ENCODE data around the gene APOD.

DNA sequence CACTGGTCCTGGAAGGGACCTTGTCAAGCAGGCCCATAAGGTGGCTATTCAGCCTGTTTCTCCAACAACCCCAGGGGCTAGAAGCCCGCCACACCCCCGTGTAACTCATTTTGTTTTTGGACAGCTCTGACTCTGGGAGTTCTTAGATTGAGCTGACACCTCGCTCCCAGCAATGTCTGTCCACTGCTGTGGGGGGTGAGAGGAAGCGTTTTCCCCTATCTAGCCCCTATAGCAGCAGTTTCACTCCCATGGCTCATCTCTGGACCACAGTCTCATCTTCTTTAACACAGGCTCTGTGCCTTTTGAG lies 39.6 kb downstream of the APOD start:
- TF ChIP-seq, protein P1, sequence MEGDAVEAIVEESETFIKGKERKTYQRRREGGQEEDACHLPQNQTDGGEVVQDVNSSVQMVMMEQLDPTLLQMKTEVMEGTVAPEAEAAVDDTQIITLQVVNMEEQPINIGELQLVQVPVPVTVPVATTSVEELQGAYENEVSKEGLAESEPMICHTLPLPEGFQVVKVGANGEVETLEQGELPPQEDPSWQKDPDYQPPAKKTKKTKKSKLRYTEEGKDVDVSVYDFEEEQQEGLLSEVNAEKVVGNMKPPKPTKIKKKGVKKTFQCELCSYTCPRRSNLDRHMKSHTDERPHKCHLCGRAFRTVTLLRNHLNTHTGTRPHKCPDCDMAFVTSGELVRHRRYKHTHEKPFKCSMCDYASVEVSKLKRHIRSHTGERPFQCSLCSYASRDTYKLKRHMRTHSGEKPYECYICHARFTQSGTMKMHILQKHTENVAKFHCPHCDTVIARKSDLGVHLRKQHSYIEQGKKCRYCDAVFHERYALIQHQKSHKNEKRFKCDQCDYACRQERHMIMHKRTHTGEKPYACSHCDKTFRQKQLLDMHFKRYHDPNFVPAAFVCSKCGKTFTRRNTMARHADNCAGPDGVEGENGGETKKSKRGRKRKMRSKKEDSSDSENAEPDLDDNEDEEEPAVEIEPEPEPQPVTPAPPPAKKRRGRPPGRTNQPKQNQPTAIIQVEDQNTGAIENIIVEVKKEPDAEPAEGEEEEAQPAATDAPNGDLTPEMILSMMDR (IDR thresholded peaks at IDR 0.05; ENCODE audit: low read length) = no peak
- TF ChIP-seq EZH2phosphoT487 (IDR thresholded peaks at IDR 0.05; ENCODE audit: low read length) = no peak

All from MM.1S (cell line).